Islet precursor cell (in vitro differentiated cells): Measurements from ENCODE around the gene SCYGR2.
"Not testable (repeated sequence)": the region's sequence is repeated elsewhere in the genome, so short reads cannot be mapped to it uniquely, and the experiment has no call there.

Experiments
- DNase-seq: peaks from one replicate; pipeline ENCODE4 v3.0.0-alpha.2; 2018

SCYGR2 gene, protein sequence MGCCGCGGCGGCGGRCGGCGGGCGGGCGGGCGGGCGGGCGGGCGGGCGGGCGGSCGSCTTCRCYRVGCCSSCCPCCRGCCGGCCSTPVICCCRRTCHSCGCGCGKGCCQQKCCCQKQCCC

DNA sequence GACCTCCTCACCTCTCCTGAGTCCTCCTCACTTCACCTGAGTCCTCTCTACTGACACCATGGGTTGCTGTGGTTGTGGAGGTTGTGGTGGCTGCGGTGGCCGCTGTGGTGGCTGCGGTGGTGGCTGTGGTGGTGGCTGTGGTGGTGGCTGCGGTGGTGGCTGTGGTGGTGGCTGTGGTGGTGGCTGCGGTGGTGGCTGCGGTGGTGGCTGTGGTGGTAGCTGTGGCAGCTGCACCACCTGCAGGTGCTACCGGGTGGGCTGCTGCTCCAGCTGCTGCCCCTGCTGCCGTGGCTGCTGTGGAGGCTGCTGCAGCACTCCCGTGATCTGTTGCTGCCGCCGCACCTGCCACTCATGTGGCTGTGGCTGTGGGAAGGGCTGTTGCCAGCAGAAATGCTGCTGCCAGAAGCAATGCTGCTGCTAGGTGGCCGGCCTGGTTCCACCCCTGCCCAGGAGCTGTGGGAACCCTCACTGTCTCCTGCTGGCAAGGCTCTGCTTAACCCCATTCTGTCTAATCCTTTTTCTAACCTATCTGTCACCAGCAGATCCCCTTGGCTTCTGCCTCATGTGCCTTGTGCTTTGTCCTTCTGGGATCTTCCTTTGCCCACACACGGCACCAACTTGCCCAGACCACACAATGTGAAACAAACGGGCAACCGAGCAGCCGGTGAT lies at the start of gene SCYGR2:
TSS of gene SCYGR2 (plus strand) at position 59 of the 669 bp plus-strand sequence. CDS start at position 59, 0 bp downstream.
- not testable (repeated sequence) for DNase-seq

DNA sequence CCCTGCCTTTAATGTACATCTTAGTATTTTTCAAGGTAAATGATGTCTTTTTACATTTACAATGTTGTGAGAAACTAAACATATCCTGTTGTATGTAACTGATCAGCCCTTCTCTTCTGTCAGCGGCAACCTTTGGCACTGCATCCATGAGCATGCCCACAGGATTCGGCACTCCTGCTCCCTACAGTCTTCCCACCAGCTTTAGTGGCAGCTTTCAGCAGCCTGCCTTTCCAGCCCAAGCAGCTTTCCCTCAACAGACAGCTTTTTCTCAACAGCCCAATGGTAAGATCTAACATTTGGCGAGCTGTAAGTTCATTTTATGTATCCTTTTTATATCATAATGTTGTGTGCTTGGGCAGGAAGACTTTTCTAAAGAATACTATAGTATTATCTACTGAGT lies 46.9 kb upstream of the SCYGR2 start:
- no peak for DNase-seq

DNA sequence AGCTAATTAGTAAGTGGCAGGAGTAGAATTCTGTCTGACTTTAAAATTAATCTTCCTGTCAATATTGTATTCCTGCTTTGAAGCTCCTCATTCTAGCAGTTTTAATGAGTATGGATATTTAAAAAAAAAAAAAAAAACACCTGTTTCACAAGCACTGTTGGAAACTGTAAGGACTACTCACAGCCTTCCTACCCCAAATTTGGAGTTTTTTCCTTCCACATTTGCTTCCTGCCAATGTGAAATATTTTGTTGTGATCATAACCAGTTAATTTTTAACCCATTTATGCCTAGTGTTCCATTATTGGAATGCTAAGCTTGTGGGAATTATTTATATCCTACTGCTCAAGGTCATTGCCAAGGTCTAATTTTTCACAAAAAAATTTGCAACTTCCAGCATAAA lies 36.1 kb upstream of the SCYGR2 start:
- no peak for DNase-seq

DNA sequence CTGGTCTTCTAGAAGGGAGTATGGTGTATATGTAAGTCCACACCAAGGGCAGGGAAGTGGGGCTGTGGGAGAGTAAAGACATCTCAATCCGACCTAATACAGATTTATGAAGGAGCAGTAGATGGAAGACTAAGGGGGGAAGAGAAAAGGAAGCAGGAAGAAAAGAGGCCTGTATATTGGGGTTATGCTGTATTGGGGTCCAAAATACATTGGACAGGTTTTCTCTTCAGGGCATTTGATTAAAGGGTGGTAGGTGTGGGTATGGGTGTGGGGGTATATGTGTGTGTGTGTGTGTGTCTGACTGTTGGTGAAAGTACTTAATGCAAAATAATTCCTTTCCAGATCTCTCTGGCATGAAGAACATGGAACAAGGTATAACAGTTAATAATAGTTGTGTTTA lies 33.6 kb upstream of the SCYGR2 start:
- no peak for DNase-seq

DNA sequence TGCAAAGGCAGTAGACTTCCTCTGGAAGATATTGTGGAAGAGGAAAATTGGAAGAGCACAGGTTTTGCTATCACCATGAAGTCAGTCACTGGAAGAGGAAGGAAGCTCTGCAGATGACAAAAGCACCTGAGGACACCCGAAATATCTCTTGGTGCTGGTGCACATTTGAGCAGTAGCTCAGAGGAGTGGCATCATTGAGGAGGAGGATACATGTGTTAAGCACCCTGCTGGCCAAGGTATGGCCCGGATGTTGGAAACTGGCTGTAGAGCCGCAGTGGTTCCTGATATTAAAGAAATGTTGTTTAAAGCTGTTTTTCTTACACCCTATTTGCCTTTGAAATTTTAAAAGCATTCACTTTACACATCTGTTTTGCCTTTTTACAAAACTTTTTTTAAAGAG lies 32.7 kb upstream of the SCYGR2 start:
- no peak for DNase-seq

DNA sequence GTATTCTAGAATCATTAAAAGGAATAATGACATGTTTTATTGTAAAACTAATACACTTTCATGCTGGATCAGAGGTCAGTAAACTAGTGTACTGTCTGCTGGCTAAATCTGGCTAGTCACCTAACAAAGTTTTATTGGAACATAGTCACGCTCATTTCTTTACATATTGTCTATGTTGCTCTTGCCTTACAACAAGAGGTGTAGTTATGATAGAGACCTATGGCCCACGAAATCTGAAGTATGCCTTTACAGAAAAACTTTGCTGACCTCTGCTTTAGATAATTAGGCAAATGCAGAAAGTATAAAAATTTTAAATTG lies 29.9 kb upstream of the SCYGR2 start:
- no peak for DNase-seq

DNA sequence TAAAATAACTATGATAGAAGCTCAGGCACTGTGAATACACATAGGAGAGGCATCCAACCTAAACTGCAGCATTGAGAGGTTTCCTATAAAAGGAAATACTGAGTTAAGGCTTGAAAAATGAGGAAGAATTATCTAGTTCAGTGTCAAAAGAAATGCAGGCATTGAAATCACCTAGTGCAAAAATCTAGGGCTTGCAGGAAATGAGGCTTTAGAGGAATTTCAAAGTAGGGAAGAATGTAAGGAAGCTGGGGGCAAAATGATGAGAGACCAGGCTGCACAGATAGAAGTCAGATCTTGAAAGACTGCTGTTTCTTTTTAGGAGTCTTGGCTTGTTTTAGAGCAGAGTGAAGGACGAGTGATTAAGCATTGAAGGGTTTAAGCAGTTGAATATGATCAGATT lies 28.1 kb upstream of the SCYGR2 start:
- DNase-seq, result no peak

DNA sequence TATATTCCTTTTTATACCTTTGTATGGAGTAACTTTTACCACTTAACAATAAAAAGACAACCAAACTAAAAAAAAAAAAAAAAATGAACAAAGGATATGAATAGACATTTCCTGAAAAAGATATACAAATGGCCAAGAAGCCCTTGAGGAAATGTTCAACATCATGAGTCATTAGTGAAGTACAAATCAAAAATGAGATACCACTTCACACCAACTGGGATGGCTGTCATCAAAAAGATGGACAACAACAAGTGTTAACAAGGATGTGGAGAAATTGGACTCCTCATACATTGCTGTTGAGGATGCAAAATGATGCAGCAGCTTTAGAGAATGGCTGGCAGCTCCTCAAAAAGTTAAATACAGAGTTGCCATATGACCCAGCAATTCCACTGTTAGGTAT lies 22.6 kb upstream of the SCYGR2 start:
- no peak for DNase-seq

DNA sequence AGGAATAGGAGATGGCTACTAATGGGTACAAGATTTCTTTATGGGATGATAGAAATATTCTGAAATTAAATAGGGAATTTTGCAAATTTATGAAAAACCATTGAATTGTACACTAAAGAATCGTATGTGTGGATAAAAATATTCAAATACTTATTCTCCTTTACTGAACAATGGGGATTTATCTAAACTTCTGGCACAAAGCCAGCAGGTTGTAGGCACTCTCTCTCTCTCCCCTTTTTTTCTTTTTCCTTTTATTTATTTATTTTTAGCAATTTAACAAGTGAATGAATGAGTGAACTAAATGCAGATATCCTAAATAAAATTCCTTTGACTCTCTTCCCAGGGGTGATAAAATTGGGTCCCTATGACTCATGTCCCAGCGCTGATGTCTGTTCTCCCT lies 21.9 kb upstream of the SCYGR2 start:
- no peak for DNase-seq

DNA sequence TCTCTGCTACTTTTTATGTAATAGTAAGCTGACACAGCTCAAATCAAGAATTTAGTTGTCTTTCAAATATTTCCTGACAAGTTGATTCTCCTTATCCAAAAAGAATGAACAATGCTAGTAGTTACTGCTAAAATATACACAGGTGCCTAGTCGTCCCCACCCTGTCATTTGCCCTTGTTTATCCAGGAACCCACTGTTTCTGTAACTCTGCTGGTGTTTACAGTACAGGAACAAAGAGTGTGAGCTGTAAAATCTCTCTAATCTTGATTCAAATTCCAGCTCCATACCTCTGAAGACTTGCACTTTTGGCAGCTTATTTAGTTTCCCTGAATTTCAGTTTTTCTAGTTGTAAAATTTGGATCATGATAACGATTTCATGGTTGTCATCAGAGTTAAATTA lies 21.1 kb upstream of the SCYGR2 start:
- no peak for DNase-seq

DNA sequence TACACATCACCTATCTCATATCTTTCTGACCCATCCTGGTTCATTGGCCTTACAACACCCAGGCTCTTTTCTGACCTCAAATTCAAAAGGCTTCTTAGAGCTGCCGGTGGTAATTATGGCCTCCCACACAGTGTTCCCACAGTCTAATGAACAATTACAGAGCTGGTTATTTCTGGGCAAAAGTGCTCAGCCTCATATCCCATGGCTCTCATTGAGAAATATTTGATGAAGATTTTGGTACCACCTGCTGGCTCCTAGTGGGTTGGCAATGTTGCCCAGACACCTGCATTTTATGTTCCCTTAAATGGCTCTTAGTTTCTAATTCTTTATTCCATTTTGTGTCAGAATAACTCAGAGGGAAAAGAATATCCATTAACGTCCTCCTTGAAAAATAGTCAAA lies 20.1 kb upstream of the SCYGR2 start:
- DNase-seq, result no peak

DNA sequence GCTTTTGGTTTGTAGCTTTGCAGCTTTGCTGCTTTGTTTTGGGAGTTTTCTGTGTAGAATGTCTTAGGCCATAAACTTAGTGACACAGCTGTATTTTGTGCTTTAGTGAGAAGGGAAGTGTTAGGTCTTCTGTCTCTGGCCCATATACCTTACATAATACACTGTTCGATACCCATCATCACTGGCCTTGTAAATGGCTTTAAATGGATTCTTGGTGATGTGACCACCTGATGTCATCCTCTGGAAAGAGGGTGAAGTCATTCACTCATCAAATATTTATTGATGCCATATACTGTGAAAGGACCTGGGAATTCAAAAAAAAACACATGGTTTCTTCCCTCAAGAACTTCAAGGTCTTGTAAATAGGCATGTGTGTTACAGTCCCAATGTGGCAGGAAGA lies 18.9 kb upstream of the SCYGR2 start:
- no peak for DNase-seq

DNA sequence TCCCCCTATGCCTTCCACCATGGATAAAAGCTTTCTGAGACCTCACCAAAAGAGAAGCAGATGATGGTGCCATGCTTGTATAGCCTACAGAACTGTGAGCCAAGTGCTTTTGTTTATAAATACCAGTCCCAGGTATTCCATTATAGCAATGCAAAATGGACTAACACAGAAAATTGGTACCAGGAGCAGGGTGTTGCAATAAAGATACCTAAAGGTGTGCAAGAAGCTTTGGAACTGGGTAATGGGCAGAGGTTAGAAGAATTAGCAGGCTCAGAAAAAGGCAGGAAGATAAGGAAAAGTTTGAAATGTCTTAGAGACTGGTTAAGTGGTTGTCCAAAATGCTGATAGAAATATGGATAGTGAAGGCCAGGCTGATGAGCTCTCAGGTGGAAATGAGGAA lies 16.3 kb upstream of the SCYGR2 start:
- no peak for DNase-seq

DNA sequence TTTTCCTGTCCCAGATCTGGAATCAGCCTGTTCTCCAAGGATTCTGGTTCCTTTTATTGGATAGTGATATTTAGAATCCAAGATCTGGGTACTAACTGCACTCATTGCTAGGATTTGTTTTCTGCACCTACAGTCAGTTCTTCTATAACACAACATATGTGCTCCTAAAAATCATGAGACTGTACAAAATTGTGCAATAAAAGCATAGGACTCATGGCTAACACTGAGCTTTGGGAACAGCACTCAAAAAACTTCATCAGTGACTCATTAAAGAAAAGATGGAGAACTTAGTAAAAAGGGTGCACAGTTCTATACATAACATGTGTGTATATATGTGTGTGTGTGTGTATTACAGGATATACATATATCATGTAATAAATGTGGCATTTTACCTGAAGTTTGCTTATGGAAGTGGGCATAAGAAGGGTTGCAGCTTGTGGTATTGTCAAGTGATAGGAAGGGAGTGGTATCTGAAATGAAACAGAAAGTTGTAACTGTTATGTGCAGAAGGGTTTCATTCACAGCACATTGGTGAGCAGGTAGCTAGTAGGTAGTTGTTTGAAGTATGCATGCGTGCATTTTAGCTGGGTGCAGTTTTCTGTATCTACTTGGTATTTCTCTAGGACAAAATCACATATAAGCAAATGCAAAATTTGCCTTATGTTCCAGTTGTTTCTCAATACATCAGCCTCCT lies 5.9 kb upstream of the SCYGR2 start:
- no peak for DNase-seq

DNA sequence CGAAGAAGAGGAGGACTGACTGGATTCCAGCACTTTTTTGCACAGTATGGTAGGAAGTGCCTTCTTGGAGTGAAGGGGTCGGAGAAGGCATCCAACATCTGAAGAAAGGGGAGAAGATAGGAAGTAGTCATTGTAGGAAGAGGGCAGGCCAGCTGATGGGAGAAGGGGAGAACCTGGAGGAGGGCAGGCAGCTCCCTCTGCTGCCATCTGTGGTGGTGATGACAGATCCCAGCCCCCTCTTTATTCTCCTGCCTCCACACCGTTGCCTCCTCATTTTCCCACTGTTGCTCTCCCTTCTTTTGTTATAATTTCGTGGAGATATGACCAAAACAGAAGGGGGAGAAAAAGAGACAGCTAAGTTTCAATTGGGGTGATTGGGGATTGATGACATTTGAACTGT lies 2.9 kb upstream of the SCYGR2 start:
- no peak for DNase-seq

DNA sequence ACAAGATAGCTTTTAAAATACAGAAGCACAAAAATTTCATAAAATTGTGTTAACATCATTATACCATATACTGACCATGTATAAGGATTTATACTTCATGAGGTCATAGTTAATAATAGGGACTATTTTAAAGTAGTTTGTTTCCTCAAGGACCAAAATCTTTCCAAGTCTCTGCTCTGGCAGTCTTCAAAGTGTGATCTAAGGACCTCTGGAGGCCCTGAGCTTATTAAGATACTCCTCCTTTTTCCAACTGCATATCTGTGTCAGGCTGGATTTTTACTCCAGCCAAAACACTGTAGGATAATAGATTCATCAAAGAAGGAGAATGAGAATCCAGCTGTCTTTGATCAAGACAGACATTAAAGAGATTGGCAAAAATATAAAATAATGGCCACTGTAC lies 1.7 kb upstream of the SCYGR2 start:
- DNase-seq, result no peak

DNA sequence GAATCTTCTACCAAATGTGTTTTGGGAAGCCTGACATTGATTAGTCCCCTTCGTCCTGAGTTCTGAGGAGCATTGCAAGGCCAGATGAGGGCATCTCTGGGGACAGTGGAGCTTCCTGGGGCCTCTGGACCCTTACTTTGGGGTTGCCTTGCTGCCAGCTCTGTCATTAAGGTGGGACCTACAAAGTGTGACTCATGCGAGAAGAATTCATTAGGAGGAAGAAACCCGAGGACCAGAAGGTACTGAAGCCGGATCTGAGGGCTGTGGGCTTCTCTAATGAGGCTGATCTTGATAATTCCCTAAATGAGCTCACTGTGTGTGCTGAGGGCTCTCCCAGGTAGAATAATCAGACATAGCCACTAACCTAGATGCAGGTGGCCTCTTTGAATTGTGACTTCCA lies 695 bp upstream of the SCYGR2 start:
- DNase-seq, result peak; percentile 72

DNA sequence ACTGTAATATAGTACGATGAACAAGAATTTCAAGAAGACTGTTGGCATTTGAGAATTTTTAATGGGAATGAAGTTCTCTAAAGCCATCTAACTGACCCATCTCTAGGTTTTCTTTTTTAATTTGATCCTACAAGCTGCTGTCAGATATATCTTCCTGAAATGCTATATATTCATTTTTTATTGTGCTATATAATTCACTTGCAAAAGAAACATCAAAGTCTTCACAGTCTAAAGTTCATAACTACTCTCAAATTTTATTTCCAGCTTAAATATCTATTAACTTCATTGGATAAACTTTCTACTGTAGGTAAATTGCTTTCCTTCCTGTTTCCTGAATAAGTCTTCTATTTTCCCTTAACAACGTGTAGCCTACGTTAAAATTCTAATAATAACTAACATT lies 3.7 kb downstream of the SCYGR2 start:
- no peak for DNase-seq

DNA sequence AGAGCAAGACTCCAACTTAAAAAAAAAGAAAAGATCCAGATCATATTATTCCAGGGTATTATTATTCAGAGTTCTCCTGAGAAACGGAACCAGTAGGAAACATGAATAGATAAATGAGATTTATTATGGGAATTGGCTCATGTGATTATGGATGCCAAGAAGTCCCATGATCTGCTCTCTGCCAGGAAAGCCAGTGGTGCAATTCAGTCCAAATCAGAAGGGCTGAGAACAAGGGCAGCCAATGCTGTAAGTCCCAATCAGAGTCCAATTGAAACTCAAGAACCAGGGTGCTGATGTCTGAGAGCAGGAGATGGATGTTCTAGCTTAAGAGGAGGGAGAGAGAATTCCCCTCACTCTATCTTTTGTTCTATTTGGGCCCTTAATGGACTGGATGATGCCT lies 7.8 kb downstream of the SCYGR2 start:
- no peak for DNase-seq

DNA sequence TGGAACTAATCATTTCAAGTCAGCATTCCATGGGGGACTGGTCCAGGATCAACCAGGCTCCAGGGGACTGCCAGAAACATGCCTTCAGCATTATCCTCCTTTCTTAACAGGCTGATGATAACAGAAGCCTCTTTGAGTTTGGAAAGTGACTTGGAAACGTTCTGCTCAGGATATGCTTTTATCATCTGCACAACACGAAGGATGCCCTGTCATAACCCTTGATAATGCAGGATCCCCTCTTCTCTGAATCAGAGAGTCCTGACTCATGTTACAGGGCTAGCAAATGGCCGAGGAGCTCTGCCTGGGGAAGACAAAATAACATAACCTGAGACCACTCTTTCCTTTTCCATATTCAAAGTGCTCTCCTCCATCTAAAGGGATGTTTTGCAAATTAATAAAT lies 9.2 kb downstream of the SCYGR2 start:
- DNase-seq, result no peak

DNA sequence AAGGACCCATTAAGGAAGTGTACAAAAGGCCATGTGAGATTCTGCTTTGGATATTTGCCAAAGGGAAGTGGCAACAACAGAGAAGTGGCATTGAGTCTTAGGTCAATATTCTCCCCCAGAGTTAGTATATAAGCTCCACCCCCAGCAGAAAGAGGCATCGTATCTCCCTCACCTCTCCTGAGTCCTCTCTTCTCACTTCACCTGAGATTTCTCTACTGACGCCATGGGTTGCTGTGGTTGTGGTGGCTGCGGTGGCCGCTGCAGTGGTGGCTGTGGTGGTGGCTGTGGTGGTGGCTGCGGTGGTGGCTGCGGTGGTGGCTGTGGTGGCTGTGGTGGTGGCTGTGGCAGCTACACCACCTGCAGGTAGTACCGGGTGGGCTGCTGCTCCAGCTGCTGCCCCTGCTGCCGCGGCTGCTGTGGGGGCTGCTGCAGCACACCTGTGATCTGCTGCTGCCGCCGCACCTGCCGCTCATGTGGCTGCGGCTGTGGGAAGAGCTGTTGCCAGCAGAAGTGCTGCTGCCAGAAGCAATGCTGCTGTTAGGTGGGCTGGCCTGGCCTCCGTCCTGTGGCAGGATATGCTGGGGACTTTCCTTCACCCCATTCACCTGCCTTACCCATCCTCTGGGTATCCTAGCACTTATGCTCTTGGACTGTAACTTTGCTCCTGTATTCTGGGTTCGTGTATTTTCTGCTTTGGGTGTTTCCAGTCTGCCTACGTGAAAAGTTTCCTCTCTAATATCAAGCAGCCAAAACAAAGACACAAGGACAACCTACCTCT lies 10.1 kb downstream of the SCYGR2 start:
- DNase-seq, result no peak

DNA sequence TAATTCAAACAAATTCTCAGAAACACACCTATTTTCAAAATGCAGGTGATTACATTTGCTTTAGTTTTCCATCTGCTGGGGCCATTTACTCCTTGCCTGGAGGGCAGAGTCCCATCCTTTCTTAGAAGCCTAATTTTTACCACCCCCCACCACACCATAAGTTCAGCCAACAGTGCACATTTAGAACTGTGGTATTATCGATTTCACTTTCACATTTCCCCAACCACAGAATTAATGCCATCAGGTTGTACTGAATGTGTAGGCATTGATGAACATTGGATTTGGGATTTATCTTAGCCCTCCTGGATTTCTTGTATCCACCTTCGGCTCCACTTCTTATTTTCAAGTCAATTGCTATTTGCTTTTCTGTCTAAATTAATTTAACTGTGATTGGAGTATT lies 11.4 kb downstream of the SCYGR2 start:
- DNase-seq, result no peak

DNA sequence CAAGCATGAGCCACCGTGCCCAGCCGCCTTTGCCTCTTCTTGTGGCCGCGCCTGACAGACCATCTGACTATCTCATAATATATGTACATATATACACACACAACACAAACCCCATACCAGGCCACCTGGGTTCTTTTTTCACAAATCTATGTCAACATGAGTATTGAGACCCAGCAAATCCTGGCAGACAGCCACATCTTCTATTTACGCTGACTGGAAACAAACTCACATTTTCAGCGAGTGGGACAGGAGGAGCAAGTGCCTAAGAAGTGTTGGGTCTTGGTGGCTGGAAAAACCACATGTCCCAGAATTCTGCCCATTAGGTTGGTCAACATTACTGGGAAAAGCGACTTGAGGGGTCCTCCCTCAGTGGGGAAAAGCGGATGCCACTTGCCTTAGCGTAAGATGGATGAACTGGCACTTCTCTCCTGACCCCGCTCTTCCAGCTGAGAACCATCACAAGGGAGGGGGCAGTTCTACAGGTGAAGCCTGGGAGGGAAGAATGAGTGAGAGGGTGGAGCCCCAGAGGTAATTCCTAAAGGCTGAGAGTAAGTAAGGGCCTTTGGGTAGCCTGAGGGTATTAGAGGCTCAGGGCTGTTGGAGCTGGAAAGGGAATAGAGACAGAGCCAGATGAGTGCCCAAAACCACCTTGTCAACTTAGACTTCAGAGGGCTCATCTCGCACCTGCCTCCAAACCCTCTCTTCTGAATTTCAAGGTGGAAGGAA lies 14.0 kb downstream of the SCYGR2 start:
- DNase-seq, result no peak
